Pancreas (tissue), 10 donors: ENCODE results near the gene CLCN2. TPM values are rescaled to one million over a fixed set of nuclear protein-coding genes. Genes with fewer than 3 reads are reported as not detected.

Experiments used
- ATAC-seq, 4 donors: fragments of 200-7000 bp; cut with Tn5 transposase; one replicate each; pipeline versions ENCODE4 v1.8.0 to v1.9.1; 2020; ENCODE audit warnings: mild to moderate bottlenecking in 4 of 4, moderate library complexity in 4 of 4
- DNase-seq, 6 donors: peaks; one replicate each; pipeline ENCODE4 v3.0.0-alpha.2; 2020
- FAIRE-seq: peaks from 2 replicates; lab custom pipeline; 2012; peaks lifted over from hg19 to GRCh38; lab: Jason Lieb, UNC
- H3K27ac ChIP-seq, 4 donors: fragments of 200-600 bp; sonication (generic); 1 replicate in 3 of 4; 2 replicates in 1 of 4; pipeline versions ENCODE4 v1.5.0 to v1.8.0; 2020
- H3K27me3 ChIP-seq, 4 donors: fragments of 200-600 bp; one replicate each; pipeline ENCODE4 v1.8.0; 2021
- H3K36me3 ChIP-seq, 3 donors: fragments of 200-600 bp; sonication (generic) in 1 of 3; one replicate each; pipeline versions ENCODE4 v1.5.0 to v1.8.0; 2020 to 2021
- H3K4me1 ChIP-seq, 3 donors: fragments of 200-600 bp; one replicate each; pipeline ENCODE4 v1.8.0; 2021
- H3K4me3 ChIP-seq, 4 donors: fragments of 200-600 bp; sonication (generic) in 2 of 4; one replicate each; pipeline versions ENCODE4 v1.5.0 to v1.8.0; 2020 to 2021
- H3K9me3 ChIP-seq, 4 donors: fragments of 200-600 bp; one replicate each; pipeline ENCODE4 v1.8.0; 2021
- CTCF ChIP-seq, 4 donors: fragments of 200-600 bp; sonication (generic) in 3 of 4; IDR thresholded peaks; one replicate each; pipeline versions ENCODE4 v1.5.0 to v1.8.0; 2021; ENCODE audit warnings: antibody characterized with exemption in 4 of 4
- WGBS, 2 donors: extraction: QIAGEN DNeasy Blood & Tissue Kit; methylation state at CpG; one replicate each; pipeline ENCODE4 v1.1.7; 2013; 5-methylcytosine and 5-hydroxymethylcytosine counted together
- intact Hi-C, 3 donors: fragments of 100-400 bp; cut with DNase I; formaldehyde crosslinking; loops; one replicate each; pipeline versions ENCODE4 v1.11.1 to v1.14.2; 2022
- polyA plus RNA-seq, 2 donors: library from polyadenylated mRNA; stranded (reverse); fragments of 200-250 nt; gene quantifications; one replicate each; pipeline ENCODE4 v1.2.3, GENCODE V29; 2013
- total RNA-seq, 6 donors: library from RNA; stranded (reverse); fragmentation: NEBNext Ultra II Directional in 4 of 6; extraction: Animal tissue kit (Norgen Biotek cat#: 25700) in 4 of 6; gene quantifications; one replicate each; pipeline versions ENCODE4 v1.2.1 to v1.2.4, GENCODE V29; 2021 to 2023
- donor health status: healthy with polysubstance abuse.
- donor health status: DM: no; HTN: no; CAD: no; lungs with moderate emphysema.
- donor health status: DM: no; HTN: no; CAD: no.
- donor health status: control.
- donor health status: control.
- donor health status: Bipolar disorder and iron deficiency.
- donor health status: DM: yes; HTN: yes; CAD: no.
- donor health status: DM: no; HTN: no; CAD: no.
- donor health status: DM: no; HTN: no; CAD: no.
- donor health status: DM: yes; HTN: yes; CAD: no.

Gene CLCN2
- total and polyA plus RNA-seq, 8 donors = 4.9 to 25.5 (median 7.9) TPM

- no peak overlapping the region for H3K4me3 ChIP-seq
- ATAC-seq (no peak), FAIRE-seq (no peak), DNase-seq (no peak)
- no peak for TF ChIP-seq CTCF (IDR thresholded peaks at IDR 0.05)
- no peak overlapping the region for H3K27ac ChIP-seq
- 76 to 78% methylated on average over 8 of the region's 8 CpGs for WGBS, 2 donors
- no peaks in the 10 kb centered on the region for H3K36me3 ChIP-seq
- H3K27me3 ChIP-seq = no peaks in the 10 kb centered on the region
- intact Hi-C loops = loop anchor here in 1 of 3 donors (10.0 kb wide), 1 partner anchor 146 kb away; no protein-coding TSS in a partner anchor
- H3K4me1 ChIP-seq = no peaks in the 10 kb centered on the region
- no peaks in the 10 kb centered on the region for H3K9me3 ChIP-seq
Observed at GRCh38 chr3:184388936-184389230, 27.5 kb upstream of the CLCN2 start.

GRCh38 chr3:184388164-184388935 is 26.9 kb upstream of the CLCN2 start:
- ATAC-seq (no peak), FAIRE-seq (no peak), DNase-seq (no peak)
- Histone ChIP-seq H3K4me3 (no peak overlapping the region), H3K27ac (no peak overlapping the region), H3K9me3 (no peaks in the 10 kb centered on the region), H3K4me1 (no peaks in the 10 kb centered on the region), H3K36me3 (no peaks in the 10 kb centered on the region), H3K27me3 (no peaks in the 10 kb centered on the region)
- intact Hi-C loops = loop anchor here in 1 of 3 donors (10.0 kb wide), 1 partner anchor 146 kb away; no protein-coding TSS in a partner anchor
- no peak for TF ChIP-seq CTCF (IDR thresholded peaks at IDR 0.05)
- 70 to 79% methylated on average over 8 of the region's 8 CpGs for WGBS, 2 donors

- no peak overlapping the region for H3K4me3 ChIP-seq
- no peaks in the 10 kb centered on the region for H3K27me3 ChIP-seq
- DNase-seq = no peak
- H3K9me3 ChIP-seq = no peaks in the 10 kb centered on the region
- ATAC-seq = no peak
- FAIRE-seq = no peak
- intact Hi-C loops = loop anchor here in 1 of 3 donors (10.0 kb wide), 1 partner anchor 148 kb away; no protein-coding TSS in a partner anchor
- no peaks in the 10 kb centered on the region for H3K36me3 ChIP-seq
- H3K27ac ChIP-seq = no peak overlapping the region
- 93 to 95% methylated on average over 12 of the region's 12 CpGs for WGBS, 2 donors
- TF ChIP-seq CTCF (IDR thresholded peaks at IDR 0.05) = no peak
- H3K4me1 ChIP-seq = no peaks in the 10 kb centered on the region
Observed at GRCh38 chr3:184387174-184387714, 25.8 kb upstream of the CLCN2 start.

GRCh38 chr3:184386047-184386806 is 24.8 kb upstream of the CLCN2 start:
- Histone ChIP-seq H3K36me3 (no peaks in the 10 kb centered on the region), H3K4me3 (no peak overlapping the region), H3K27me3 (no peaks in the 10 kb centered on the region), H3K9me3 (no peaks in the 10 kb centered on the region), H3K4me1 (peaks cover 0 to 2% (median 0%) of the 10 kb centered on the region in 3 donors), H3K27ac (no peak overlapping the region)
- 77 to 83% methylated on average over 35 to 37 of the region's 37 CpGs for WGBS, 2 donors
- ATAC-seq = no peak
- intact Hi-C loops = loop anchor here in 1 of 3 donors (10.0 kb wide), 1 partner anchor 149 kb away; no protein-coding TSS in a partner anchor
- DNase-seq = peak in 1 of 6 donors; percentile 26
- FAIRE-seq = no peak
- no peak for TF ChIP-seq CTCF (IDR thresholded peaks at IDR 0.05)
